Activated CD8-positive, alpha-beta memory T cell treated with anti-CD3 and anti-CD28 coated beads for 24 hours (primary cell): ENCODE results near the gene COPS9.
A peak's percentile ranks its signal among the peaks of the same experiment; 100 is the strongest.

Experiments
- DNase-seq: peaks from one replicate; pipeline ENCODE4 v3.0.0-alpha.2; 2020

Gene COPS9

GRCh38 chr2:240165661-240166060, 29.6 kb upstream of the COPS9 start:
- DNase-seq, result no peak

DNA sequence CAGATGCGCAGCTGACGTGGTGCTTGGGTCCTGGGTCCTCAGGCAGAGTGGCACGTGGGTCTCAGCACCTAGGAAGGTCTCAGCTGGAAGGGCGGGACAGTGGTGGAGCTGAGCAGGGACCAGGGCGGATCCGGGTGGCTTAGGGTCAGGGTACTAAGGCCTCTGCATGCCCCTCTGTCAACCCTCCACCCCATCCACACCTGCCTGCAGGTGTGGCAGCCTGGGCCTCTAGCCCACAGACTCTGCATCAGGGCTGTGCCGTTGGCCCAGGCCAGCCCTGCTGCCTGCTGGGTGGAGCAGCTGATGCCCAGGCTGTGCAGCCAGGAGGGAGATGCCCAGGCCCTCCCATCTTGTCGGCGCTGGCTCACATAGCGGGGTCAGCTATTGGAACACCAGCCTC, 28.9 kb upstream of the COPS9 start:
- DNase-seq, result no peak

DNA sequence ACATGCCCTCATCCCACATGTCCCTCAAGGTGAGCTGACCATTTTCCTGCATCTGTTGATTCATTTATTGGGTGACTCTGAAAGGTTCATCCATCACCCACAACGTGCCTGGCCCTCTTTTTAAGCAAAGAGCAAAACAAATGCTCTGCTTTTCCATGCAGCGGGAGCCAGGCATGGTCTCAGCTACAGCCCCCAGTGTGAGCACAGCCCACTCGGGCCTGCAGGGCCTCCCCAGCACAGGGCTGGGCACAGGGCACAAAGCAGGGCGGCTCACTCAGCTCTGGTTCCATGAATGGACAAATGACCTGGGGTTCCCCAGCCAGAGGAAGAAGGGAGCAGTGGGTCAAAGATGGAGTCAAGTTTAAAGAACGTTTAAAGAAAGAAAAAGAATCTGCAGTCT, 28.5 kb upstream of the COPS9 start:
- no peak for DNase-seq

DNA sequence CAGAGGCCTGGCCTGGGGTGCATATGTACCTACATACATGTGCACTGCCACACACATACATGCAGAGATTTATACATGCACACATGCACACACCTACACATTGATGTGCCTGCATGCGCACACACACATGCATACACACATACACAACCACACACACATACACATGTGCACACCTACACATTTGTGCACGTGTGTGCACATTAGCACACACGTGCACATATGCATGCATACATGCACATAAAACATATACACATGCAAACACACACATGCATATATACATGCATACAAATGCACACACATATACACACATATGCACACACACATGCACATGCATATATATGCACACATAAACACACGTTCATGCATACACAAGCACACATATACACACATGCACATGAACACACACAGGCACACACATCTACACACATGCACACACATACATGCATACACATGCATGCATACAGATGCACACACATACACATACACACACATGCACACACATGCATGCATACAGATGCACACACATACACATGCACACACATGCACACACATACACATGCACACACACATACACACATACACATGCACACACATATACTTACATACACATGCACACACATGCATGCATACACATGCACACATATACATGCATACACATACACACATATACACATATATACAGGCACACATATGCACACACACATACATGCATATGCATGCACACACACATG, 27.9 kb upstream of the COPS9 start:
- no peak for DNase-seq

GRCh38 chr2:240162939-240163714, 27.0 kb upstream of the COPS9 start:
- DNase-seq, result no peak

GRCh38 chr2:240162531-240162930, 26.4 kb upstream of the COPS9 start:
- DNase-seq, result no peak

- no peak for DNase-seq
Observed at GRCh38 chr2:240162032-240162431, 25.9 kb upstream of the COPS9 start.

DNA sequence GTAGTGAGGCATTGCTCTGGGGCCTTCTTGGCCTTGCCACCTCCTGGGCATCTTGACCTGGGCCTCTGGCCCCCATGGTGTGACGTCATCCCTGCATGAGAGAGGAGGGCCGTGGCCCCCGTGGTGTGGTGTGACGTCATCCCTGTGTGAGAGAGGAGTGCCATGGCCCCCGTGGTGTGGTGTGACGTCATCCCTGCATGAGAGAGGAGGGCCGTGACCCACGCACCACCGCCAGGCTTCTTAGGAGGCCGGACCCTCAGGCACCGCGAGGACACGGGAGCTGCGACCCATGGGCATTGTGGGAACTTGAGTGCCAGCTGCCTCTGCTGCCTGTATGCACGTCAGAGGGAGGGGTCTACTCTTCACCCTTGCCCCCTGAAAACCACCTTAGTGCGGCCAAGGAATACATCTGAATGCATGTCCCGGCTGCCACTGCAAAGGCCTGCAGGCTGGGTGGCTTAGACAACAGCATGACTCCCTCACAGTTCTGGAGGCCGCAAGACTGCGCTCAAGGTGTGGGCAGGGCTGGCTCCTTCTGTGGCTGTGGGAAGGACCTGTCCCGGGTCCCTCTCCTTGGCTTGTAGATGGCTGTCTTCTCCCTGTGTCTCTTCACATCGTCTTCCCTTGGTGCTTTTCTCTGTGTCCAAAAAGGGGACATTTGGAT, 25.1 kb upstream of the COPS9 start:
- no peak for DNase-seq

DNA sequence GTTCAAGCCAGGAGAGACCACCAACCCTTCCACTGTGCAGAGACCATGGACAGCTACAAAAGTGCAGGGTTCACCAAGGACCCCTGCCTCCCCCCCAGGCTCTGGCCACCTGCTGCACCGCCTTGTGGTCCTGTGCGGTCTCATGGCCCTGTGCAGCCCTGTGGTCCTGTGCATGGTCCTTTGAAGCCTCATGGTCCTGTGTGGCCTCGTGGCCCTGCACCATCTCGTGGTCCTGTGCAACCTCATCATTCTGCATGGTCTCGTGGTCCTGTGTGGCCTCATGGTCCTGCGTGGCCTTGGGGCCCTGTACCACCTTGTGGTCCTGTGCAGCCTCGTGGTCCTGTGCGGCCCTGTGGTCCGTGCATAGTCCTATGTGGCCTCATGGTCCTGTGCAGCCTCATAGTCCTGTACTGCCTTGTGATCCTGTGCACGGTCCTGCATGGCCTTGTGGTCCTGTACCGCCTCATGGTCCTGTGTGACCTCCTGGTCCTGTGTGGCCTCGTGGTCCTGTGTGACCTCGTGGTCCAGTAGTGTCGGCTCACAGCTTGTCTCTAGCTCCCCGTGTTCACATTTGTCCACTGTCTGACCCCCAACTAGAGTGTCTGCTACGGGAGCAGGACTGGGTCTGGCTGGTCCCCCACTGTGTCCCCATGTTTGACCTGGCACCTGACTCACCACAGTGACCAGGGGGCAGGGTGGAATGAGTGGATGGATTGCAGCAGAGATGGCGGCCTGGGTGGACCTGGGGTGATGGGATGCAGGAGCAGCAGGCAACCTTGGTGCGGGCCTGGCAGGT, 24.4 kb upstream of the COPS9 start:
- DNase-seq, result no peak

DNA sequence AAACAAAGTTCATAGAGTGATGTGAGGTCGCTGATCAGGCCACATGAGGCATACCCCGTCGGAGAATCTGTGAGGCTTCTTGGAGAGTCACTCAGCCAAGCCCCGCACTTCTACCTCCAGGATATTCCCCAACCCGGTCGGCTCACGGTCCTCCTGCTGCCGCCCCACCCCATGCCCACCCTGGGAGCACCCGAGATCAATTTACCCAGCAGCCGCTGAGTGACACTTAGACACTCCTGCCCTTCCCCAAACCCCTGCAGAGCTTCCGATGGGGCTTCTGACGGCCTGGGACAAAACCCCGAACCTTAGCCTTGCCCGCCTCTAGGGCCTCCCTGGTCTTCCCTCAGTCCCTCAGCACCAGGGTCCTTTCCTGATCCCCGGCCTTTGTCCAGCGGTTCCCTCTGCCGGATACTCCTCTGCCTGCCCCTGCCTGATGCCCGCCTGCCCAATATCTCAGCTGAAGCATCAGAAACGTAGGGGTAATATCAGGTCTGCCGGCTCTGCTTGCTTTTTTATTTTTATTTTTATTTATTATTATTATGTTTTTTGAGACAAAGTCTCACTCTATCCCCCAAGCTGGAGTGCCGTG, 23.2 kb upstream of the COPS9 start:
- DNase-seq, result no peak

GRCh38 chr2:240157147-240157470, 21.0 kb upstream of the COPS9 start:
- DNase-seq, result no peak

DNA sequence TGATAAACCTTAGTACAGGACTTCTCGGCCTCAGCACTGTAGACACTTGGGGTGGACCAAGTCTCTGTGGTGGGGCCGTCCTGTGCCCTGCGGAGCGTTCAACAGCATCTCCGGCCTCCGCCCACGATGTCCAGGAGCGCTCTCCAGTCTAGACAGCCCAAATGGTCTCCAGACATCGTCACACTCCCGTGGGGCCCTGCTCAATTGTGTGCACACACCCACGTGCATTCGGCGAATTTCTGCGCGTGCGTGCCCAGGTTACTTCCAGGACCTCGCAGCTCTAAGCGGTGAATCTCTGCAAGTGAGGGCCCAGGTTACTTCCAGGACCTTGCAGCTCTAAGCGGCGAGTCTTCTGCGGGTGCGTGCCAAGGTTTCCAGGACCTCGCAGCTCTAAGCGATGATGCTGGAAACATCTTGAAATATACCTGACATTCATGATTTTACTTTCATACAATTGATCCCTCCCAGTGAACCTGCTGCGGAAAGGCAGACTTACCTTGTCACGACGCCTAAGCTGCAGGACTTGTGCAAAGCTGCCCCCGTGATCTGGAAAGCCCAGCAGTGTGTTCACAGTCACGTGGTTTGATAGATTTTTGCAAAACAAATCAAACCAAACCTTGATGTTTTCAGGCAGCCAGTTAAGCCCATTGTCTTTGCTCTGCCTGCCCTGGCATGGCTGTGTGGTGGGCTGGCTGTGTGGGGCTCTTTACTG, 20.5 kb upstream of the COPS9 start:
- no peak for DNase-seq

GRCh38 chr2:240155745-240156390, 19.8 kb upstream of the COPS9 start:
- DNase-seq, result no peak

DNA sequence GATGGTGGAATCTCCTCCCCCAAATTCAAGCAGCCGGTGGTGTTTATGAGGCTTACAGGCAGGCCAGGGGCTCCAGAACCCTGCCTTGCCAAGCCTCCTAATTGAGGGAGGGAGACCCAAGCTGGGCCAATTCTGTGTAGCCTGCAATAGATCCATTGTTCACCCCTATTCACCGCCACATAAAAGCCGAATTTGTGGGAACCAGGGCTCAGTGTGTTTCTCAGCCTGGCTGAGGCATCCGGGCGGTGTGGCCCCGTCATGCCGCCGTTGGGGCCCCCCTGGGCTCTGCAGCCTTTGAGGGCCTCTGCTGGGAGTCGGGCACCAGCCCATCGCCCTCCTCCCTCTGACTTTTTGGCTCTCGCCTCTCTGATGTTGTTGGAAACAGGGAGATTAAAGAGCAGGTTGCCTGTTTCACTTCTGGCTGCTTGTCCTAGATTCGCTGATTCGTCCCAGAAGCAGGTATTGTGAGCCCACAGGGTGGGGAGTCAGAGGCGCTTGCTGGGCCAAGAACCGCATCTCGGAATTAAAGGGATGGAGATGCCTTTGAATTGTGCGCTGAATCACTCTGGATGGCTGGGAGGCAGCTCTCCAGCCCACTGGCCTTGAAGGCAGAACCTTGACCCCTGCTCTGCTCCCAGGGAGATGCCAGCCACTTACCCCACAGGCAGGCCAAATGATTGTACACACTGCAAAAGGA, 19.1 kb upstream of the COPS9 start:
- no peak for DNase-seq

DNA sequence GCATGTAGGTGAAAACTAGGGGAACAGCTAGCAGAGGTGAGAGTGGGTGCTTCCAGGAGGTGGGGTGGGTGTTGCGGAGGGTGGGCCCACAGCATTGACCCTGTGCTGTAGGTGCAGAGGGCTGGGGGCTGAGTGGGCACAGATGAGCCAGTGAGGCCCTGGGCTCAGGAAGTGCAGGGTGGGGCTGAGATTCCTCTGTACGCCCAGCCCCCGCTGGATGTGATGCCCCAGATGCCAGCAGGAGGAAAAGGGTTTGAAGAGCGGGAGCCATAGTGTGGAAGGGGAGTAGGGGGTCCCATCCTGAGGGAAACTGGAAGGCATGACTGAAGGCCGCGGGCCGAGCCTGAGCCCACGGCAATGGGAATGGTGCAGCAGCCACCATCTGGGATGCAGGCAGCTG, 18.5 kb upstream of the COPS9 start:
- no peak for DNase-seq

DNA sequence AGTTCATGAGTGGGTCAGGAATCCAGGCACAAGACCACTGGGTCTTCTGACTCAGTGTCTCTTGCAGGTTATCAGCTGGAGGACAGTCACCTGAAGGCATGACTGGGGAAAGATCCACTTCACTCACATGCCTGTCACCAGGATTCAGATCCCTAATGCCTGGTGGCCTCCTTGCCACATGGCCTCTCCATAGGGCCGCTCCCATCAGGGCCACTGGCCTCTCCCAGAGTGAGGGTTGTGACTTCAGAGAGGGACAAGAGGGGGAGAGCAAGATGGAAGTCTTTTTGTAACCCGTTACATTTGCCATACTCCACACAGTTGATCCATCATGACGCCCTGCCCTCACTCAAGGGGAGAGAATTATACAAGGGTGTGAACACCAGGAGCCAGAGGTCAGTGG, 17.3 kb upstream of the COPS9 start:
- DNase-seq, result no peak

GRCh38 chr2:240151477-240152031, 15.4 kb upstream of the COPS9 start:
- no peak for DNase-seq

- DNase-seq, result peak; percentile 74
Observed at GRCh38 chr2:240149943-240150784, 14.1 kb upstream of the COPS9 start.

GRCh38 chr2:240147911-240148587, 11.9 kb upstream of the COPS9 start:
- no peak for DNase-seq
